Endothelial cell (in vitro differentiated cells): Measurements from ENCODE around the gene RAD23B. TPM values are rescaled to one million over a fixed set of nuclear protein-coding genes. Genes with fewer than 3 reads are reported as not detected.

Experiments
- DNase-seq: peaks from one replicate; pipeline ENCODE4 v3.0.0; 2021; ENCODE audit warnings: low spot score
- H3K27ac Mint-ChIP-seq: one replicate; pipeline ENCODE4 v1.8.0; 2021; ENCODE audit warnings: mixed read lengths, inconsistent platforms; ENCODE audit not compliant: unreplicated experiment
- H3K27me3 Mint-ChIP-seq: one replicate; pipeline ENCODE4 v1.8.0; 2021; ENCODE audit warnings: mild to moderate bottlenecking, moderate library complexity, mixed read lengths, inconsistent platforms; ENCODE audit not compliant: unreplicated experiment
- H3K36me3 Mint-ChIP-seq: one replicate; pipeline ENCODE4 v1.8.0; 2021; ENCODE audit warnings: mild to moderate bottlenecking, low read depth, mixed read lengths, inconsistent platforms; ENCODE audit not compliant: unreplicated experiment
- H3K4me1 Mint-ChIP-seq: one replicate; pipeline ENCODE4 v1.8.0; 2021; ENCODE audit warnings: mild to moderate bottlenecking, mixed read lengths, inconsistent platforms; ENCODE audit not compliant: unreplicated experiment
- H3K4me3 Mint-ChIP-seq: one replicate; pipeline ENCODE4 v1.8.0; 2021; ENCODE audit warnings: mild to moderate bottlenecking, mixed read lengths, inconsistent platforms; ENCODE audit not compliant: unreplicated experiment
- H3K9me3 Mint-ChIP-seq: one replicate; pipeline ENCODE4 v1.8.0; 2021; ENCODE audit warnings: mixed read lengths, inconsistent platforms; ENCODE audit not compliant: unreplicated experiment
- total RNA-seq: library from RNA; stranded (reverse); fragmentation: NEBNext Ultra II Directional; extraction: Animal tissue kit (Norgen Biotek cat#: 25700); gene quantifications from one replicate; pipeline ENCODE4 v1.2.1, GENCODE V29; 2021; ENCODE audit not compliant: unreplicated experiment
- TF ChIP-seq, protein P1 (sequence below): fragments of 200-600 bp; sonication (generic); IDR thresholded peaks from one replicate; pipeline ENCODE4 v1.5.0; 2021; ENCODE audit warnings: antibody characterized with exemption; ENCODE audit not compliant: unreplicated experiment

RAD23B gene
- total RNA-seq, 1 donor from 2014 or later, result 116 TPM

GRCh38 chr9:107240260-107240659 lies 42.8 kb upstream of the RAD23B start:
- TF ChIP-seq, protein P1, sequence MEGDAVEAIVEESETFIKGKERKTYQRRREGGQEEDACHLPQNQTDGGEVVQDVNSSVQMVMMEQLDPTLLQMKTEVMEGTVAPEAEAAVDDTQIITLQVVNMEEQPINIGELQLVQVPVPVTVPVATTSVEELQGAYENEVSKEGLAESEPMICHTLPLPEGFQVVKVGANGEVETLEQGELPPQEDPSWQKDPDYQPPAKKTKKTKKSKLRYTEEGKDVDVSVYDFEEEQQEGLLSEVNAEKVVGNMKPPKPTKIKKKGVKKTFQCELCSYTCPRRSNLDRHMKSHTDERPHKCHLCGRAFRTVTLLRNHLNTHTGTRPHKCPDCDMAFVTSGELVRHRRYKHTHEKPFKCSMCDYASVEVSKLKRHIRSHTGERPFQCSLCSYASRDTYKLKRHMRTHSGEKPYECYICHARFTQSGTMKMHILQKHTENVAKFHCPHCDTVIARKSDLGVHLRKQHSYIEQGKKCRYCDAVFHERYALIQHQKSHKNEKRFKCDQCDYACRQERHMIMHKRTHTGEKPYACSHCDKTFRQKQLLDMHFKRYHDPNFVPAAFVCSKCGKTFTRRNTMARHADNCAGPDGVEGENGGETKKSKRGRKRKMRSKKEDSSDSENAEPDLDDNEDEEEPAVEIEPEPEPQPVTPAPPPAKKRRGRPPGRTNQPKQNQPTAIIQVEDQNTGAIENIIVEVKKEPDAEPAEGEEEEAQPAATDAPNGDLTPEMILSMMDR, result no peak
- DNase-seq, result no peak
- no peak overlapping the region for H3K4me3 Mint-ChIP-seq
- no peaks in the 10 kb centered on the region for H3K27me3 Mint-ChIP-seq
- no peaks in the 10 kb centered on the region for H3K4me1 Mint-ChIP-seq
- H3K36me3 Mint-ChIP-seq, result no peaks in the 10 kb centered on the region
- H3K27ac Mint-ChIP-seq, result no peak overlapping the region
- no peaks in the 10 kb centered on the region for H3K9me3 Mint-ChIP-seq

DNA sequence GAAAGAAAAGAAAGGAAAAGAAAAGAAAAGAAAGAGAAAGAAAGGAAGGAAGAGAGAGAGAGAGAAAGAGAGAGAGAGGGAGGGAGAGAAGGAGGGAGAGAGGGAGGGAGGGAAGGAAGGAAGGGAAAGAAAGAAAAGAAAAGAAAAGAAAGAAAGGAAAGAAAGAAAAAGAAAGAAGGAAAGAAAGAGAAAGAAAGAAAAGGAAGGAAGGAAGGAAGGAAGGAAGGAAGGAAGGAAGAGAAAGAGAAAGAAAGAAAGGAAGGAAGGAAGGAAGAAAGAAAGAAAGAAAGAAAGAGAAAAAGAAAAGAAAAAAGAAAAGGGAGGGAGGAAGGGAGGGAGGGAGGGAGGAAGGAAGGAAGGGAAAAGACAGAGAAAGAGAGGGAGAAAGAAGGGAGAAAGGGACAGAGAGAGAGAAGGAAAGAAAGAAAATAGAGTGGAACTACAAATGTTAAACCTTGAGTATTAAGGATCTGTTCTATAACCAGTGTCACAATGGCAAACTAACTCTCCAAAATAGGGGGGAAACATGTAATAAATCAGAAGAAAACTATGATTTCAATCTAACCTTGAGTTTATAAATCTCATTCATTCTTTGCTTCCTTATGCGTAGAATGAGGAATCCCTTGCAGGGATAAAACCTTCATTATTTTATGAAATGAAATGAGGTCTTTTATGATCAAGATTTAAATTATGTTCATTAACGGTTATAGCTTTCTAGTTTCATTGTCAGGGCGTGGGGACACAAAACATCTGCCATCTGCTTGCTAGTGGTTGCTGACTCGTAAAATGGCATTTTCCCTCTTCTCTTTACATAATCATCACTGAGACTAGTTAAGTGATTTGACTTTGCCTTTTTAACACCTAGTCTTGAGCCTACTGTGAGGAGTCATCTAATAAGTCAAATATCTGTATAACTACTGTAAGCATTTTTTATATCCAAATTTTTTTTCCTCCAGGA lies 40.7 kb upstream of the RAD23B start:
- no peaks in the 10 kb centered on the region for H3K9me3 Mint-ChIP-seq
- no peak overlapping the region for H3K4me3 Mint-ChIP-seq
- peak overlapping the region; percentile 26 for H3K27ac Mint-ChIP-seq
- H3K4me1 Mint-ChIP-seq, result no peaks in the 10 kb centered on the region
- no peak for DNase-seq
- no peaks in the 10 kb centered on the region for H3K27me3 Mint-ChIP-seq
- TF ChIP-seq, protein P1, result no peak
- no peaks in the 10 kb centered on the region for H3K36me3 Mint-ChIP-seq

- H3K36me3 Mint-ChIP-seq, result no peaks in the 10 kb centered on the region
- H3K27ac Mint-ChIP-seq, result no peak overlapping the region
- DNase-seq, result no peak
- TF ChIP-seq, protein P1, result no peak
- peaks cover 1% of the 10 kb centered on the region for H3K4me1 Mint-ChIP-seq
- H3K4me3 Mint-ChIP-seq, result no peak overlapping the region
- H3K27me3 Mint-ChIP-seq, result peaks cover 2% of the 10 kb centered on the region
- H3K9me3 Mint-ChIP-seq, result no peaks in the 10 kb centered on the region
These were observed 39.3 kb upstream of the RAD23B start for GRCh38 chr9:107243742-107244141.

DNA sequence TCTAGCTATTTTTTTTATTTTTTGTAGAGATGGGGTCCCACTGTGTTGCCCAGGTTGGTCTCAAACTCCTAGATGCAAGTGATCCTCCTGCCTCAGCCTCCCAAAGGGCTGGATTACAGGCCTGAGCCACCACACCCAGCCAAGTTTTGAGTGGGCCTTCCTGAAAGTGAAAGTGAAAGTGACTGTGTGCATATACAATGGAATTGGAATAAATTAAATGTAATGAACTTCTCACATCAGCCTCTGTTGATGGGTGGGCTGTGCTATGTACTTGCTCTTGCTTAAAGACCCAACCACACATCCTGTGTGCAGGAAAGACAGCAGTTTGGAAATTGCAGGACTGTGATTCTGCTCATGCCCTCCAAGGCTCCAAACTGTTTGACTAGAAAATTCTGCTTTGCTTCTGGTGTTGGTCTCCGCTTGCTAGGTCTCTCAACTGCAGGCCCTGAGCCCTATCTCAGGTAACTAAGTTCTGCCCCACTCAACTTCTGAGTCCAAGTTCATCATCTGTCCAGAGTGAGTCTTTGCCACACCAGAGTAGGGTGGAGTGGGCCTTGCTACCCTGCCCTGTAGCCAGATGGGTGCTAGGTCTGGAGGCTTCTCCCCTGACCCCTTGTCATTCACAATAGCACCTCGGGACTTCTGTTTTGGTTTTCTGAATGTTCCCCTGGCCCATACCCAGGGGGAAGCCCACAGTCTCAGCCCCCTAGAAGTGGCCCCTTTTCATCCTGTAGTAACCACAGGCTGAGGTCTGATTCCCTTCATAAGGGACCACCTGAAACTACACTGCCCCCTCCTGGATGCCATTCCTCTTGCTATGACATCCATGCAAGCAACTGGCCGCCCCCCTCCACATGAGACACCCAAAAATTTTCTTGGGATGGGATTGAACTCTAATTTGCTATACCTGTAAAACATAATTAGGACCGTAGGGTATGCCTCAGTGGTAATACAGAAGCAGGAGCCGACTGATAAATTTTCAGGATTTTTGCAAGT lies 36.5 kb upstream of the RAD23B start:
- Mint-ChIP-seq H3K9me3 (no peaks in the 10 kb centered on the region), H3K4me3 (no peak overlapping the region), H3K27me3 (peaks cover 3% of the 10 kb centered on the region), H3K27ac (no peak overlapping the region), H3K4me1 (peaks cover 4% of the 10 kb centered on the region), H3K36me3 (no peaks in the 10 kb centered on the region)
- TF ChIP-seq, protein P1, result peak; percentile 28
- peak; percentile 33 for DNase-seq
